ENCODE results near the gene CEP295NL. TPM values are rescaled to one million over a fixed set of nuclear protein-coding genes. Genes with fewer than 3 reads are reported as not detected.
"Not testable (repeated sequence)": the region's sequence is repeated elsewhere in the genome, so short reads cannot be mapped to it uniquely, and the experiment has no call there.

CEP295NL gene
- total and polyA plus RNA-seq, 9 donors: 0.08 to 1.4 (median 0.40) TPM

DNA sequence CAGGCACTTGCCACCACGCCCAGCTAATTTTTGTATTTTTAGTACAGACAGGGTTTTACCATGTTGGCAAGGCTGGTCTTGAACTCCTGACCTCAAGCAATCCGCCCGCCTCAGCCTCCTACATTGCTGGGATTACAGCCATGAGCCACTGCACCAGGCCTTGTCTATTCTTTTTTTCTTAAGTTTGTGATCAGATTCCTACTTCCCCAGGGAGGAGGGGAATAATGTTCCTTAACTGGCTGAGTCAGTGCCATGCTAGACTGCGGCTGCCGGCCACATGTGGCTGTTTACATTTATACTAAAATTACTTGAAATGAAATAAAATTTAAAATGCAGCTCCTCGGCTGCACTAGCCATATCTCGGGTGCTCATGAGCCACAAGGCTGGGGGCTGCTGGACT, 34.6 kb downstream of the CEP295NL start:
- H3K36me3 ChIP-seq (ENCODE audit: control insufficient read depth, insufficient read depth, low read length): peaks cover 57% of the 10 kb centered on the region

DNA sequence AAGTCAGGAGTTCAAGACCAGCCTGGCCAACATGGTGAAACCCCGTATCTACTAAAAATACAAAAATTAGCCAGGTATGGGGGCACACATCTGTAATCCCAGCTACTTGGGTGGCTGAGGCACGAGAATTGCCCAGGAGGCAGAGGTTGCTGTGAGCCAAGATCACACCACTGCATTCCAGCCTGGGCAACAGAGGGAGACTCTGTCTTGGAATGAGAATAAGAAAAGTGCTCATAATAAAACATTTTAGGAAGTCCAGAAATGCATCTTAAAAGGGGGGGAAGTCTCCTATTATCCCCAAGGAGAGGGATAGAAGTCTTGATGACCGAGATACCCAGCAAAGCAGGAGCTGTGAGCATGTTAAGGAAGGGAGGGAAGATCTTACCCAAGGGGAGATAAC, 36.0 kb downstream of the CEP295NL start:
- peaks cover 51% of the 10 kb centered on the region for H3K36me3 ChIP-seq (ENCODE audit: control insufficient read depth, insufficient read depth, low read length)
- H3K4me3 ChIP-seq (ENCODE audit: low read length); H3K4me1 ChIP-seq (ENCODE audit: control insufficient read depth, insufficient read depth, low read length); H3K9me3 ChIP-seq (replicated peaks; ENCODE audit: control insufficient read depth, low read depth, low read length); DNase-seq; H3K27me3 ChIP-seq (ENCODE audit: control insufficient read depth, insufficient read depth, low read length); H3K27ac ChIP-seq (ENCODE audit: low read length): not testable (repeated sequence)
- WGBS (ENCODE audit: insufficient coverage): 50% methylated on average over 1 of the region's 3 CpGs

More for the DNA sequence above, 34.6 kb downstream of the CEP295NL start:
- Histone ChIP-seq H3K4me3 (ENCODE audit: low read length) (no peak overlapping the region), H3K9me3 (replicated peaks; ENCODE audit: control insufficient read depth, low read depth, low read length) (no peaks in the 10 kb centered on the region), H3K27ac (ENCODE audit: low read length) (no peak overlapping the region), H3K27me3 (ENCODE audit: control insufficient read depth, insufficient read depth, low read length) (no peaks in the 10 kb centered on the region), H3K4me1 (ENCODE audit: control insufficient read depth, insufficient read depth, low read length) (peaks cover 12% of the 10 kb centered on the region)
- 86% methylated on average over 1 of the region's 7 CpGs for WGBS (ENCODE audit: insufficient coverage)
- DNase-seq: no peak

DNA sequence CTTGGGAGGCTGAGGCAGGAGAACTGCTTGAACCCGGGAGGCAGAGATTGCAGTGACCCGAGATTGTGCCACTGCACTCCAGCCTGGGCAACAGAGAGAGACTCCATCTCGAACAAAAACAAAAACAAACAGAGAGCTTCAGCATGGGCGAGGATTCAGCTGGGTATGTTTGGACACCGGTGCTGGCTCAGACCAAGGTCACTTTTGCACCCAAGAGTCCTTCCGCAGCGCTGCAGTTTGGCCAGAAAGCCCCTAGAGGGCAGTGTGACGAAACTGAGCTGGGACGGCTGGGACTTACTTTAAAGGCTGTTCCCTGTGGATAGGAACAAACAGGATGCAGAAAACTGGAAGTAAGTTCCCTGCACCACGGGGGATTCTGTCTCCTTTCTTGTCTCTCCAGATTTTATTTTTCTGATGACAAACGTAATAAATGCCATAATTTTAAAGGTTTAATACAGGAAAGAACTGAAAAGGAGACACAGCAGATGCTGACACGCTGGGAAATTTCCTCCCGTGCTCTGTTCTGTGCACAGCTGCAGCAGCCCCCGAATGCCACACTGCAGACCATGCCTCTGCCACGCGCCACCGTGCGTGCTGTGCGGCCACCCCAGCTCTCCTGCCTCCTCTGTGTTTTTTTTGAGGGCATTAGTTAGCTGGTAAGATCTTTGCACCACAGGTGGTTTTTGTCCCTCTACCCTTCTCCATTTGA, 37.2 kb downstream of the CEP295NL start:
- Histone ChIP-seq H3K4me1 (ENCODE audit: control insufficient read depth, insufficient read depth, low read length) (peaks cover 6% of the 10 kb centered on the region), H3K27me3 (ENCODE audit: control insufficient read depth, insufficient read depth, low read length) (no peaks in the 10 kb centered on the region), H3K36me3 (ENCODE audit: control insufficient read depth, insufficient read depth, low read length) (peaks cover 52% of the 10 kb centered on the region), H3K4me3 (ENCODE audit: low read length) (no peak overlapping the region), H3K9me3 (replicated peaks; ENCODE audit: control insufficient read depth, low read depth, low read length) (no peaks in the 10 kb centered on the region), H3K27ac (ENCODE audit: low read length) (no peak overlapping the region)
- WGBS (ENCODE audit: insufficient coverage): 18% methylated on average over 6 of the region's 19 CpGs
- peak; percentile 87 for DNase-seq

DNA sequence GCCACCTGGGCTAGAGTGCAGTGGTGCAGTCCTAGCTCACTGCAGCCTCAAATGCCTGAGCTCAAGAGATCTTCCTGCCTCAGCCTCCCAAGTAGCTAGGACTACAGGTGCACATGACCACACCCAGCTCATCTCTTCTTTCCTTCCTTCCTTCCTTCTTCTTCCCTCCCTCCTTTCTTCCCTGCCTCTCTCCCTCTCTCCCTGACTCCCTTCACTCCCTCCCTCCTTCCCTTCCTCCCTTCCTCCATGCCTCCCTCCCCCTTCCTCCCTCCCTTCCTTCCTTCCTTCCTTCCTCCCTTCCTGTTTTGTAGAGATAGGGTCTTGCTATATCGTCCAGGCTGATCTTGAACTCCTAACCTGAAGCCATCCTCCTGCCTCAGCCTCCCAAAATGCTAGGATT, 38.9 kb downstream of the CEP295NL start:
- H3K36me3 ChIP-seq (ENCODE audit: control insufficient read depth, insufficient read depth, low read length): peaks cover 38% of the 10 kb centered on the region
- peaks cover 6% of the 10 kb centered on the region for H3K4me1 ChIP-seq (ENCODE audit: control insufficient read depth, insufficient read depth, low read length)
- H3K27me3 ChIP-seq (ENCODE audit: control insufficient read depth, insufficient read depth, low read length): no peaks in the 10 kb centered on the region
- no peak overlapping the region for H3K4me3 ChIP-seq (ENCODE audit: low read length)
- no CpG with 5 or more reads among the region's 1 CpG for WGBS (ENCODE audit: insufficient coverage)
- no peaks in the 10 kb centered on the region for H3K9me3 ChIP-seq (replicated peaks; ENCODE audit: control insufficient read depth, low read depth, low read length)
- no peak overlapping the region for H3K27ac ChIP-seq (ENCODE audit: low read length)
- DNase-seq: no peak

DNA sequence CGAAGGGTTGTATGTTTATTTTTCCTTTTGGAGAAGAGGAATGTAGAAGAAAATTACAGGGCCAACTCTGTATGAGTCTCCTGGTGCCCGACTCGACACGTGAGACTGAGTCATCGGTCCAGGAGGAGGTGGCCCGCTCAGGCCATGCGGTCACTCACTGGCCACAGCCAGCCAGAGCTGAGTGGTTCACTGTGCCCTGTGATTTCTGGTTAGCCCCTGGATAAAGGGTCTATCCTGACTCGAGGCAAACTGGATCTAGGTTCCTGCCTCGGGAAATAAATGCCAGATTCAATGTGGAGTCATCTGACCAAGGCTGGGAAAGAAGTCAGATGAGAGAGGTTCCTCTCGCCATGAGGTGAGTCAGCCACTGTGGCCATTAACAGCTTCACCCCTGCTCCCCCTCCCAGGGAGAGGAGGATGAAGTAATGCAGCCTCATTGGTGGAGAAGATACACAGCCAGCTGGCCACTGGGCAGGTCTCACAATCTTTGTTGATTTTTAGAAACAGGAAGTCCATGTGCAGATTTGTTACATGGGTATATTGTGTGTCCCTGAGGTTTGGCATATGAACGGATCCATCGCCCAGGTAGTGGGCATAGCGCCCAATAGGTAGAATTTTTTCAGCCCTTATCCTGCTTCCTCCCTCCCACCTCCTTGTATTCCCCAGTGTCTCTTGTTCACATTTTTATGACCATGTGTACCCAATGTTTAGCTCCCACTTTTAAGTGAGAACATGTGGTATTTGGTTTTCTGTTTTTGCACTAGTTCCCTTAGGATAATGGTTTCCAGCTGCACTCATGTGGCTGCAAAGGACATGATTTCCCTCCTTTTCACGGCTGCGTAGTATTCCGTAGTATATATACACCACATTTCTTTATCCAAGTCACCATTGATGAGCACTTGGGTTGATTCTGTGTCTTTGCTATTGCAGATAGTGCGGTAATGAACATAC, 40.7 kb downstream of the CEP295NL start:
- Histone ChIP-seq H3K27ac (ENCODE audit: low read length) (no peak overlapping the region), H3K4me3 (ENCODE audit: low read length) (no peak overlapping the region), H3K27me3 (ENCODE audit: control insufficient read depth, insufficient read depth, low read length) (no peaks in the 10 kb centered on the region), H3K36me3 (ENCODE audit: control insufficient read depth, insufficient read depth, low read length) (peaks cover 26% of the 10 kb centered on the region), H3K4me1 (ENCODE audit: control insufficient read depth, insufficient read depth, low read length) (peaks cover 6% of the 10 kb centered on the region), H3K9me3 (replicated peaks; ENCODE audit: control insufficient read depth, low read depth, low read length) (no peaks in the 10 kb centered on the region)
- 87% methylated on average over 8 of the region's 17 CpGs for WGBS (ENCODE audit: insufficient coverage)
- peak; percentile 71 for DNase-seq

DNA sequence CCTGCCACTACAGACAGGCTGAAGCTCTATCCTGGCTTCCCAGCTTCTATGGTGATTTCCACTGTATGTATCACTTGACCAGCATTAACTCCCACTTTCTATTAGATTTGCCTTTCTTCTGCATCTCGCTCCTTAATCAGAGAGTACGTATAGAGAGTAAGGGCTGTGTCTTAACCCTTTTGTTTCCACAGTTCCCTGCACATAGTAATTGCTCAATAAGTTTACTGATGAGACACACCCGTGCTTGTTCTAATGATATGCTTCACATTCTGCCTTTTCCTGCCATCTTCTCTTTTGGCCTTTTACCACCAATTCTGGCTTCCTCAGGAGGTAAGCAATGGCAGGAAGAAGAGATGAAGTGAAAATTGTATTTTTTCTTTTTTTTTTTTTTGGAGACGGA, 41.8 kb downstream of the CEP295NL start:
- Histone ChIP-seq H3K4me3 (ENCODE audit: low read length) (no peak overlapping the region), H3K9me3 (replicated peaks; ENCODE audit: control insufficient read depth, low read depth, low read length) (no peaks in the 10 kb centered on the region), H3K36me3 (ENCODE audit: control insufficient read depth, insufficient read depth, low read length) (peaks cover 33% of the 10 kb centered on the region), H3K27me3 (ENCODE audit: control insufficient read depth, insufficient read depth, low read length) (no peaks in the 10 kb centered on the region), H3K4me1 (ENCODE audit: control insufficient read depth, insufficient read depth, low read length) (peaks cover 4% of the 10 kb centered on the region), H3K27ac (ENCODE audit: low read length) (no peak overlapping the region)
- no peak for DNase-seq
- no CpG with 5 or more reads among the region's 4 CpGs for WGBS (ENCODE audit: insufficient coverage)

DNA sequence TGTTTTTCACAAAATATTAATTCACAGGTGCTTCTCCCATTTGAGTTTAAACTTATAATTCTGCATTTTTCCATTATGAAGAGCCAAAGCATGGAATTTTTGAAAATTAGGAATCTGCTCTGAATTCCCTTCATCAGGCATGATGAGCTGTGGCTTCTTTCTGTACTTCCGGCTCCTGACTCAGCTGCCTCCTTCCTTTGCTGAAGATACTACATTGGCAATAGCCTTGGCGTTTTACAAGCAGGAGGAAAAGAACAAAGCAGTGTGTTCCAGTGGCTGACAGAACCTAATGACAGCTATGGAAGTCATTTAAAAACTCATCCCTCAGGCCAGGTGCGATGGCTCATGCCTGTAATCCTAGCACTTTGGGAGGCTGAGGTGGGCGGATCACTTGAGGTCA, 44.0 kb downstream of the CEP295NL start:
- Histone ChIP-seq H3K36me3 (ENCODE audit: control insufficient read depth, insufficient read depth, low read length) (peaks cover 51% of the 10 kb centered on the region), H3K4me1 (ENCODE audit: control insufficient read depth, insufficient read depth, low read length) (no peaks in the 10 kb centered on the region), H3K27ac (ENCODE audit: low read length) (no peak overlapping the region), H3K4me3 (ENCODE audit: low read length) (no peak overlapping the region), H3K9me3 (replicated peaks; ENCODE audit: control insufficient read depth, low read depth, low read length) (no peaks in the 10 kb centered on the region), H3K27me3 (ENCODE audit: control insufficient read depth, insufficient read depth, low read length) (no peaks in the 10 kb centered on the region)
- WGBS (ENCODE audit: insufficient coverage): 83% methylated on average over 2 of the region's 4 CpGs
- DNase-seq: no peak

DNA sequence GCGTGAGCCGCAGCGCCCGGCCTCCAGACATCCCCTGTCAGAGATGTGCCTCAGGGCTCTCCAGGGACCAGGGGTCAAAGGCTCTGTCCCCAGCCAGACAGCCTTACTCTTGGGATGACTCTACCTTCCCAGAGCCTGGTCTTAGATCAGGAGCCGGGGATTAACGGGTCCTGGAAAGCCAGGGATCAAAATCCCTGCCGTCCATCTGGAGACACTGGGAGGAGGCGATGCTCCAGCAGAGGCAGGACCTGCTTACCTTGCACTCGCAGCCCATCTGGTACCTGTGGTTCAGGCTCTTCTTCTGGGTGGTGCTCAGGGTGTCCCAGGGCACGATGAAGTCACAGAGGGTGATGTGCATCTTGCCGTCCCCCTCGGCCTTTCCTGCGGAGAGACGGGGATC, 45.7 kb downstream of the CEP295NL start:
- H3K4me1 ChIP-seq (ENCODE audit: control insufficient read depth, insufficient read depth, low read length): no peaks in the 10 kb centered on the region
- no peaks in the 10 kb centered on the region for H3K9me3 ChIP-seq (replicated peaks; ENCODE audit: control insufficient read depth, low read depth, low read length)
- H3K4me3 ChIP-seq (ENCODE audit: low read length): no peak overlapping the region
- H3K27ac ChIP-seq (ENCODE audit: low read length): no peak overlapping the region
- 87% methylated on average over 14 of the region's 14 CpGs for WGBS (ENCODE audit: insufficient coverage)
- H3K36me3 ChIP-seq (ENCODE audit: control insufficient read depth, insufficient read depth, low read length): peaks cover 50% of the 10 kb centered on the region
- DNase-seq: no peak
- H3K27me3 ChIP-seq (ENCODE audit: control insufficient read depth, insufficient read depth, low read length): no peaks in the 10 kb centered on the region

DNA sequence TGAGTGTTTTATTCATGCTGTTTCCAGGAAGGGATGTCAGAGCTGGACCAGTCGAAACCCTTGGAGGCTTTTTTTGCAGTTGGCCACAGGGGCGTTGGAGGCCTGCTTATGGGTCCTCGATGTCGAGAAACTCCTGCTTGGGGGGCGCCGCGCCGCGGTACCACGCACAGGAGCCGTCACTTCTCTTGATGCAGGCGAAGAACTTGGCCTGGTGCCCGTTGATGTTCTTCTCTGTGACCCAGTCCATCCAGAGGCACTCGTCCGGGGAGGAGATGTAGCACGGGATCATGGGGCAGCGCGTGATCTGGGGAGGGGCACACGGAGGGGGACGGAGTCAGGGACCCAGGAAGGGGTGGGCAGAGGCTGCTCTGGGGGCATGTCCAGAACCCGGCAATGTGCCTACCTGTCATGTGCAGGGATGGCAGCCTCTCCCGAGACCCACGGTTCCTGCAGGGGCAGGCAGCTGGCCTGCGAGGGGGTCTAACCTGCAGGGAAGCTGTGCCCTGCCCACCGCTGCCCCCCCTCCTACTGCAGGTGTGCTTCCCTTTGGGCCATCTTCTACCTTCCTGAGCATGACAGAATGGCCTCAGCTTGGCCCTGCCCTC, 47.3 kb downstream of the CEP295NL start:
- H3K4me1 ChIP-seq (ENCODE audit: control insufficient read depth, insufficient read depth, low read length): no peaks in the 10 kb centered on the region
- H3K27me3 ChIP-seq (ENCODE audit: control insufficient read depth, insufficient read depth, low read length): no peaks in the 10 kb centered on the region
- no peak overlapping the region for H3K4me3 ChIP-seq (ENCODE audit: low read length)
- DNase-seq: no peak
- no peak overlapping the region for H3K27ac ChIP-seq (ENCODE audit: low read length)
- H3K36me3 ChIP-seq (ENCODE audit: control insufficient read depth, insufficient read depth, low read length): peaks cover 42% of the 10 kb centered on the region
- WGBS (ENCODE audit: insufficient coverage): 89% methylated on average over 25 of the region's 25 CpGs
- H3K9me3 ChIP-seq (replicated peaks; ENCODE audit: control insufficient read depth, low read depth, low read length): no peaks in the 10 kb centered on the region

DNA sequence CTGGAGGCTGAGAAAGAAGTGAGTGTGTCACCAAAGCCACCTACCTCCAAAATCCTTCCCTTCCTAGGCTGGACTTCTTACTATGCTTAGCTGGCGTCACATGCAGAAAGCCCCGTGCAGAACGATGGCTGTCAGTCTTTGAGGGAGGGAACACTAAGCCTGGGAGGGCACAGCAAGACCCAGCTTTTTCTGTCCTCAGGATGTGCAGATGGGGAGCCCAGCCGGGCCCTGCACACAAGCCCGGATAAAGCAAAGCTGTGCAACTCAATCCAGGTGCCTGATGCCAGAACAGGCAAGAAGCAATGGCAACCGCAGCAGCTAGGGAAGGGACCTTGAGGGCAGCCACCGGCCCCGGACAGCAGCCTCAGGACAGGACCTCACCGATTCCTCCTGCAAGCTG, 48.5 kb downstream of the CEP295NL start:
- Histone ChIP-seq H3K4me1 (ENCODE audit: control insufficient read depth, insufficient read depth, low read length) (no peaks in the 10 kb centered on the region), H3K4me3 (ENCODE audit: low read length) (no peak overlapping the region), H3K36me3 (ENCODE audit: control insufficient read depth, insufficient read depth, low read length) (peaks cover 42% of the 10 kb centered on the region), H3K9me3 (replicated peaks; ENCODE audit: control insufficient read depth, low read depth, low read length) (no peaks in the 10 kb centered on the region), H3K27ac (ENCODE audit: low read length) (no peak overlapping the region), H3K27me3 (ENCODE audit: control insufficient read depth, insufficient read depth, low read length) (no peaks in the 10 kb centered on the region)
- no peak for DNase-seq
- WGBS (ENCODE audit: insufficient coverage): 72% methylated on average over 5 of the region's 9 CpGs
